Neural cell (in vitro differentiated cells): ENCODE data around the gene GAB2.

Experiments
- CTCF ChIP-seq: fragments of 450-650 bp; IDR thresholded peaks from 2 replicates; pipeline ENCODE4 v1.5.1; 2014; ENCODE audit warnings: antibody characterized with exemption, mild to moderate bottlenecking, moderate library complexity; ENCODE audit not compliant: poor library complexity, severe bottlenecking
- EP300 ChIP-seq: fragments of 450-650 bp; conservative IDR thresholded peaks from 2 replicates; pipeline ENCODE4 v1.6.1; 2014; ENCODE audit warnings: antibody characterized with exemption, mild to moderate bottlenecking, moderate library complexity; ENCODE audit not compliant: poor library complexity, severe bottlenecking
- EZH2 ChIP-seq: fragments of 200-600, 300-800 bp; shearing (Covaris generic), sonication (generic); IDR thresholded peaks from 2 replicates; pipeline ENCODE4 v1.6.1; 2014; ENCODE audit warnings: antibody characterized with exemption, low read length, borderline replicate concordance, mild to moderate bottlenecking; ENCODE audit not compliant: insufficient read depth, poor library complexity, severe bottlenecking
- MXI1 ChIP-seq: fragments of 450-650 bp; conservative IDR thresholded peaks from 2 replicates; pipeline ENCODE4 v1.6.1; 2014; ENCODE audit warnings: antibody characterized with exemption, mild to moderate bottlenecking; ENCODE audit not compliant: poor library complexity, severe bottlenecking
- POLR2AphosphoS5 ChIP-seq: IDR thresholded peaks from 2 replicates; pipeline ENCODE4 v1.6.1; 2012

DNA sequence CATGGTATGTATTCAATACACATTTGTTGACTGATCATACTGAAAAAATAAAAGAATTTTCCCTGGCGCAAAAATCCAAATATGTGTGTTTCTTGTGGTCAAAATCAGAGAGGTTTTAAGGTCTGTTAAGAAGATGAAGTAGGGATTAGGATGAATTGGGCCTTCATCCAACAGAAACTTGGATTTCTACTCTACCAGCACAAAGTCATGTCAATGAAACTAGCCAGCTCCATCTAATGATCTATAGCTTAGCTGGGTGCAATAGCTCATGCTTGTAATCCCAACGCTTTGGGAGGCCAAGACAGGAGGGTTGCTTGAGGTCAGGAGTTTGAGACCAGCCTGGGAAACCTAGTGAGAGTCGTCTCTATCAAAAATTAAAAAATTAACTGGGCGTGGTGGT is 163.4 kb downstream of the GAB2 start:
- TF ChIP-seq POLR2AphosphoS5 (no peak), EZH2 (no peak), CTCF (no peak), MXI1 (no peak), EP300 (no peak)
